ENCODE measurements around the gene BRD7.

- no peak for TF ChIP-seq CTCF (IDR thresholded peaks at IDR 0.05)
- TF ChIP-seq POLR2A (IDR thresholded peaks at IDR 0.05): no peak
These were observed 59.1 kb downstream of the BRD7 start for GRCh38 chr16:50309527-50310307.

Data from heart left ventricle (tissue), 13 donors.